ENCODE results near the gene PTPRN. TPM values are rescaled to one million over a fixed set of nuclear protein-coding genes. Genes with fewer than 3 reads are reported as not detected.
"Not testable (repeated sequence)": the region's sequence is repeated elsewhere in the genome, so short reads cannot be mapped to it uniquely, and the experiment has no call there.

The PTPRN gene
- total RNA-seq, 2 donors from 2014 or later, result not detected

DNA sequence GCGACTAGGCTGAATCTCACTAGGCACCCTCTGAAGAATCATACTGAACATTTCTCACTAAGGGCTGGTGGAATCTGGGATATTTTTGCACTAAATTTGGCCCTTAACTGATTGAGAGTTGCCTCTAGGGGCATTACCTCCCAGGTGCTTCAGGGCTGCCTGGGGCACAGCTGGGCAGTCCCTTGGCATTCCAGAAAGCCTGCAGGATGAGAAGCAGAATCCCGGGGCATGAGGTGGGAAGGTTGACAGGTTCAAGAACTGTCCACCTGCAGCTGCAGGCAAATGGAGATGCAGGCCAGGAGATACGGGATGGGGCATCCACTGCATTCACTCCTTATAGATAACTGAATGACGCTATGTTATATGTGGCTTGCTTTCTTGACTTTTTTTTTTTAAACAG, 15.9 kb upstream of the PTPRN start:
- no peak overlapping the region for H3K27ac ChIP-seq
- DNase-seq (ENCODE audit: low spot score) (no peak), ATAC-seq (ENCODE audit: insufficient number of reproducible peaks, low FRiP score, low read depth) (no peak)
- no peaks in the 10 kb centered on the region for H3K4me1 ChIP-seq (ENCODE audit: control insufficient read depth in 1 of 2, low read depth in 2 of 2)
- no peaks in the 10 kb centered on the region for H3K9me3 ChIP-seq
- H3K27me3 ChIP-seq (replicated peaks; ENCODE audit: insufficient read depth), result no peaks in the 10 kb centered on the region
- H3K36me3 ChIP-seq, result no peaks in the 10 kb centered on the region
- TF ChIP-seq, protein P1, sequence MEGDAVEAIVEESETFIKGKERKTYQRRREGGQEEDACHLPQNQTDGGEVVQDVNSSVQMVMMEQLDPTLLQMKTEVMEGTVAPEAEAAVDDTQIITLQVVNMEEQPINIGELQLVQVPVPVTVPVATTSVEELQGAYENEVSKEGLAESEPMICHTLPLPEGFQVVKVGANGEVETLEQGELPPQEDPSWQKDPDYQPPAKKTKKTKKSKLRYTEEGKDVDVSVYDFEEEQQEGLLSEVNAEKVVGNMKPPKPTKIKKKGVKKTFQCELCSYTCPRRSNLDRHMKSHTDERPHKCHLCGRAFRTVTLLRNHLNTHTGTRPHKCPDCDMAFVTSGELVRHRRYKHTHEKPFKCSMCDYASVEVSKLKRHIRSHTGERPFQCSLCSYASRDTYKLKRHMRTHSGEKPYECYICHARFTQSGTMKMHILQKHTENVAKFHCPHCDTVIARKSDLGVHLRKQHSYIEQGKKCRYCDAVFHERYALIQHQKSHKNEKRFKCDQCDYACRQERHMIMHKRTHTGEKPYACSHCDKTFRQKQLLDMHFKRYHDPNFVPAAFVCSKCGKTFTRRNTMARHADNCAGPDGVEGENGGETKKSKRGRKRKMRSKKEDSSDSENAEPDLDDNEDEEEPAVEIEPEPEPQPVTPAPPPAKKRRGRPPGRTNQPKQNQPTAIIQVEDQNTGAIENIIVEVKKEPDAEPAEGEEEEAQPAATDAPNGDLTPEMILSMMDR (IDR thresholded peaks at IDR 0.05), result no peak
- H3K4me3 ChIP-seq, result no peak overlapping the region

DNA sequence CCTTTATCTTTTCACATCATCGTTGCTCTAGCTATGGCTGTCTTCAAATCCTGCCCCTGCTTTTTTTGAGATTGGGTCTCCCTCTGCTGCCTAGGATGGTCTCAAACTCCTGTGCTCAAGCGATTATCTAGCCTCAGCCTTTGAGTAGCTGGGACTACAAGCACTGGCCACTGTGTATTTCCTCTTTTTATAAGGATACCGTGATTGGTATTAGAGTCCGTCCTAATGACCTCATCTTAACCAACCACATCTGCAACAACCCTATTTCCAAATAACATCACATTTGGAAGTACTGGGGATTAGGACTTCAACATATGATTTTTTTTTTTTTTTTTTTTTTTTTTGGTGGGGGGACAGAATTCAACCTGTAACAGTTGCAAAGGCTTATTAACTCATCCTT, 14.2 kb upstream of the PTPRN start:
- Histone ChIP-seq H3K36me3 (no peaks in the 10 kb centered on the region), H3K4me1 (ENCODE audit: control insufficient read depth in 1 of 2, low read depth in 2 of 2) (no peaks in the 10 kb centered on the region), H3K27ac (no peak overlapping the region), H3K9me3 (no peaks in the 10 kb centered on the region), H3K4me3 (no peak overlapping the region), H3K27me3 (replicated peaks; ENCODE audit: insufficient read depth) (no peaks in the 10 kb centered on the region)
- ATAC-seq (ENCODE audit: insufficient number of reproducible peaks, low FRiP score, low read depth), result no peak
- TF ChIP-seq, protein P1 (IDR thresholded peaks at IDR 0.05), result no peak
- no peak for DNase-seq (ENCODE audit: low spot score)

DNA sequence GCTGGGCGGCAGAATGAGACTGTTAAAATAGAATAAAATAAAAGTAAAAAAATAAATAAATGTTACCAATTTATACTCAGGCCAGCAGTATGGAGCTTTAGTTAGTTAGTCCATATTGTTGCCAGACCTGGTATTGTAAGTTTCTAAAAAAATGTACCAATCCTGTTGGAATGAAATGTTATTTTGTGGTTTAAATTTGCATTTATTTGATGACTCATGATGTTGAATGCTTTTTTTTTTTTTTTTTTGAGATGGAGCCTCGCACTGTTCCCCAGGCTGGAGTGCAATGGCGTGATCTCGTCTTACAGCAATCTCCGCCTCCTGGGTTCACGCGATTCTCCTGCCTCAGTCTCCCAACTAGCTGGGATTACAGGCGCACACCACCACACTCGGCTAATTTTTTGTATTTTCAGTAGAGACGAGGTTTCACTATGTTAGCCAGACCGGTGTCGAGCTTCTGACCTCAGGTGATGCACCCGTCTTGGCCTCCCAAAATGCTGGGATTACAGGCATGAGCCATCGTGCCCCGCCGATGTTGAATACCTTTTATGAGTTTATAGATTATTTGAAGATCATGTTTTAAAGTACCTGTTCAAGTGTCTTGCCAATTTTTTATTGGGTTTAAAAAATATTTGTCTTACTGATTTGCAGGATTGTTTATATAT, 5.7 kb upstream of the PTPRN start:
- Histone ChIP-seq H3K27me3 (replicated peaks; ENCODE audit: insufficient read depth) (peaks cover 5% of the 10 kb centered on the region), H3K4me1 (ENCODE audit: control insufficient read depth in 1 of 2, low read depth in 2 of 2) (no peaks in the 10 kb centered on the region), H3K27ac (no peak overlapping the region), H3K9me3 (no peaks in the 10 kb centered on the region), H3K36me3 (no peaks in the 10 kb centered on the region), H3K4me3 (no peak overlapping the region)
- no peak for DNase-seq (ENCODE audit: low spot score)
- ATAC-seq (ENCODE audit: insufficient number of reproducible peaks, low FRiP score, low read depth), result no peak
- TF ChIP-seq, protein P1 (IDR thresholded peaks at IDR 0.05), result no peak

DNA sequence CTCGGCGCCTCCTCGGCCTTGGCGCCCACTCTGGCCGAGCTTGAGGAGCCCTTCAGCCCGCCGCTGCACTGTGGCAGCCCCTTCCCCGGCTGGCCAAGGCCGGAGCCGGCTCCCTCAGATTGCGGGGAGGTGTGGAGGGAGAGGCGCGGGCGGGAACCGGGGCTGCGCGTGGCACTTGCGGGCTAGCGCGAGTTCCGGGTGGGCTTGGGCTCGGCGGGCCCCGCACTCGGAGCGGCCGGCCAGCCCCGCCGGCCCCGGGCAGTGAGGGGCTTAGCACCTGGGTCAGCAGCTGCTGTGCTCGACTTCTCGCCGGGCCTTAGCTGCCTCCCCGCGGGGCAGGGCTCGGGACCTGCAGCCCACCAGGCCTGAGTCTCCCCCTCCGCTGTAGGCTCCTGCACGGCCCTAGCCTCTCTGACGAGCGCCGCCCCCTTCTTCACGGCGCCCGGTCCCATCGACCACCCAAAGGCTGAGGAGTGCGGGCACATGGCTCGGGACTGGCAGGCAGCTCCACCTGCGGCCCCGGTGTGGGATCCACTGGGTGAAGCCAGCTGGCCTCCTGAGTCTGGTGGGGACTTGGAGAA, 3.6 kb upstream of the PTPRN start:
- H3K4me3 ChIP-seq; ATAC-seq (ENCODE audit: insufficient number of reproducible peaks, low FRiP score, low read depth); H3K4me1 ChIP-seq (ENCODE audit: control insufficient read depth in 1 of 2, low read depth in 2 of 2); H3K27me3 ChIP-seq (replicated peaks; ENCODE audit: insufficient read depth); DNase-seq (ENCODE audit: low spot score); H3K27ac ChIP-seq; H3K9me3 ChIP-seq; H3K36me3 ChIP-seq: not testable (repeated sequence)

DNA sequence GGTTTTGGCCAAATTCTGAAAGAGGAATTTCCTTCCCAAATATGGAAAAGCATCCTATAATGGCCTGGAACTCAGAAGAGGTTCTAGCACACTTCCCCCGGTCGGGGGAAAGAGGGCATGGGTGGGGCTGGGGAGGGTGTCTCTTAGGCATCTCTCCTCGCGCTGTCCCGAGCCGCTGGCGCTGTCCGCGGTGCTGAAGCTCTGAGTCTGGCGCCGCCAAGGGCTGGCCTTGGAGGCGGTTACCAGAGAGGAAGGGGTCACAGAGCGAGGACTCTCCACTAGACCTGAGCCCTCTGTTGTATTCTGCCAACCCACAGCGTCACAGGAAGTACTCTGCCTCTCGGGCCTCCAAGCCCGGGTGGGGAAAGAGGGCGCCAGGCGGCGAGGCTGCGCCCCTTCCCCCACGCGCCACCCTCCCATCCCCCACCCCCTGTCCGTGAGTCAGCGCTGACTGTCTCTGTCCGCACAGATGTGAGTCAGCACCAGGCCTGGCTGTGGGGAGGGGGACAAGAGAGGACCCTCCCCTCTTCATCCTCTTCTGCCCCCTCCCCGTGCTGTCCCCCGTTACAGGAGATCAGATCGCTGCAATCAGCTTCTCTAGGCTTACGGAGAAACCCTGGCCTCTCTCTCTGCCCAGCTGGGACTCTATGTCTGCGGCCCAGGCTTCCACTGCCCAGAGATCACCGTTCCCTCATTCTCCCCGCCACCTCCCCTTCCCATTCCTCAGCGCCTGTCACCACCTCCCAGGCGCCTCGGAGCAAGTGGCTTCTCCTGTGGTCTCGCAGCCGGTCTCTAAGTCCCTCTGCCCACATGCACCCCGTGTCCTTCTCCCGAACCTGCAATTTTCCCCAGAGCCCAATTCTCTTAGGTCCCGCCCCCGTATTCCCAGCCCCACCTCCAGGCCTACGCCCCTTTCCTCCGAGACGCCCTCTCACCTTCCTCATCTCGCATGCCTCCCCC, 779 bp downstream of the PTPRN start:
- TF ChIP-seq, protein P1 (IDR thresholded peaks at IDR 0.05), result no peak
- ATAC-seq (ENCODE audit: insufficient number of reproducible peaks, low FRiP score, low read depth), result no peak
- Histone ChIP-seq H3K9me3 (no peaks in the 10 kb centered on the region), H3K27ac (no peak overlapping the region), H3K27me3 (replicated peaks; ENCODE audit: insufficient read depth) (peaks cover 5% of the 10 kb centered on the region), H3K36me3 (no peaks in the 10 kb centered on the region), H3K4me1 (ENCODE audit: control insufficient read depth in 1 of 2, low read depth in 2 of 2) (peaks cover 0 to 4% of the 10 kb centered on the region in 2 donors), H3K4me3 (no peak overlapping the region)
- no peak for DNase-seq (ENCODE audit: low spot score)

Data from thoracic aorta (tissue), 2 donors.